Tracheal epithelial cell (primary cell): ENCODE measurements around the gene ZNF616. TPM values are rescaled to one million over a fixed set of nuclear protein-coding genes. Genes with fewer than 3 reads are reported as not detected.

Experiments used
- total RNA-seq: library from RNA; depleted of rRNA; stranded (reverse); fragments of >200 nt; gene quantifications from 2 replicates; pipeline ENCODE4 v1.2.1, GENCODE V29; 2014

ZNF616 gene
- 7.5 and 15.3 TPM in 2 replicates for total RNA-seq

GRCh38 chr19:52139252-52140031, at the start of gene ZNF616:
ZNF616 (minus strand) TSS chr19:52139938; CDS start chr19:52130512, 9,426 bp downstream.

GRCh38 chr19:52171321-52172169, 31.8 kb upstream of the ZNF616 start, which contains the start of gene ZNF836:
ZNF836 (minus strand) TSS chr19:52171621; CDS start chr19:52168072, 3,549 bp downstream.

GRCh38 chr19:52095172-52096014, 44.3 kb downstream of the ZNF616 start, which contains the start of gene ZNF841:
ZNF841 (minus strand) TSS chr19:52095765; CDS start chr19:52084801, 10,964 bp downstream.

Other genes with a start within 250 kb of the ZNF616 start
- 7.0 and 8.1 TPM in 2 replicates for gene ZNF649, start 234.9 kb downstream of the ZNF616 start, total RNA-seq
- 5.8 and 6.7 TPM in 2 replicates for gene ZNF613, start 212.5 kb downstream of the ZNF616 start, total RNA-seq
- 5.3 and 8.9 TPM in 2 replicates for gene ZNF350, start 153.1 kb downstream of the ZNF616 start, total RNA-seq
- 9.6 and 10.4 TPM in 2 replicates for gene ZNF615, start 131.7 kb downstream of the ZNF616 start, total RNA-seq
- gene ZNF614, start 111.6 kb downstream of the ZNF616 start, total RNA-seq: 8.2 and 9.0 TPM in 2 replicates
- gene ZNF432, start 91.1 kb downstream of the ZNF616 start, total RNA-seq: 7.0 and 8.1 TPM in 2 replicates
- 32.4 and 34.7 TPM in 2 replicates for gene ZNF841, start 44.2 kb downstream of the ZNF616 start, total RNA-seq
- 4.3 and 6.3 TPM in 2 replicates for gene ZNF836, start 31.7 kb upstream of the ZNF616 start, total RNA-seq
- 175 and 233 TPM in 2 replicates for gene PPP2R1A, start 50.1 kb upstream of the ZNF616 start, total RNA-seq
- 10.6 and 16.8 TPM in 2 replicates for gene ZNF766, start 129.6 kb upstream of the ZNF616 start, total RNA-seq
- gene ZNF480, start 157.2 kb upstream of the ZNF616 start, total RNA-seq: 2.2 and 3.8 TPM in 2 replicates
- gene ZNF610, start 196.3 kb upstream of the ZNF616 start, total RNA-seq: 1.5 and 2.2 TPM in 2 replicates
- gene ZNF880, start 230.0 kb upstream of the ZNF616 start, total RNA-seq: 25.4 and 26.3 TPM in 2 replicates